HG03457 (cell line): Measurements from ENCODE around the gene VSNL1.

ENCODE experiments used
- ATAC-seq: cut with Tn5 transposase; IDR thresholded peaks from one replicate; pipeline ENCODE4 v1.9.1; 2021; ENCODE audit warnings: moderate number of reproducible peaks; ENCODE audit not compliant: unreplicated experiment

Gene VSNL1

DNA sequence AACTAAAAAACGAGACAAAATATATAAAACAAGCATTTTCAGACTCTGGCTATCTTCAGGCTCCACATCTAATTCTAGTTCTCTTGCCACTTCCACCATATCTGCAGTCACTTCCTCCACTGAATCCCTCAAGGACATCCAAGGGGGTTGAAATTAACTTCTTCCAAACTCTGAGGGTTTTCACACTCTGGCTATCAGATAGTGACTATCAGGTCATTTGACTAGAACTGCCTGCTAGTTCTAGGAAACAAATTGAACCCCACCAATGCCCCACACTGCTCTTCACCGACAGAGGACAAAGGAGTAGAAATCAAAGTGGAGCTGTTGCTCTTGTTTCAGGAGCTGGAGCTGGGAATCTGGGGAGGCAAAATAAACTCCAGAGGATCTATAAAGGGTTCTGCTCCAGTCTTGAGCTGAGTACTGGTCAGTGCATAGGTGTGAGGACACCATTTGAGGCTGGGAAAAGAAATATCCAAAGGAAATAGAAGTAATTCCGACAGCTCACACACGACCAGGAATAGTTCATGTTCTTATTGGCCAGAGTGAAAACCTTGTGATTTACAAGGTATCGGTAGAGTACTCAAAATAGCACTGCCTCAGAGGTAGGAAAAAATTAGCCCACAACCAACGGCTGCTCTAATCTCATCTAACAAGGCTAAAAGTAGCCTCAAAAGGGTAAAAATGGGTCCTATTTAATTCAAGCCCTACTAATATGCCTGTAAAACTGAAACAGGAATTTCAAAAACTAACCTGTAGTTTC is 141.8 kb downstream of the VSNL1 start:
- ATAC-seq = no peak

DNA sequence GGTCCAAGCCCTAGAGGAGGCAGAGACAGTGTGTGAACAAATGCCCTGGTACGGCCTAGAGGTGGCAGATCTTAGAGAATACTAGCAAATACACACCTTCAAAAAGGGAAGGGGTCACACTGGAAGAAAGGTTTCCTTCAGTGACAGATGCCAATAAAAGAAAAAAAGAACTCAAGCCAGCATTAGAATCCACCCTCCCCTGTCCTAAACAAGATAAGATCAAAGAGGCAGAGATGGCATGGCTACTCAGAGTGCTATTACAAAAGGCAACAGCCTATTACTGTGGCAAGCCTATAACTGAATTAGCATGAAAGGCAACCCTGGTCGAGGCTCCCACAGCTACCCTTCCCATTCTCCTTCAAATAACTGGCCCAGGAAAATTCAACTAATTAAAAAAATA is 143.5 kb downstream of the VSNL1 start:
- no peak for ATAC-seq

DNA sequence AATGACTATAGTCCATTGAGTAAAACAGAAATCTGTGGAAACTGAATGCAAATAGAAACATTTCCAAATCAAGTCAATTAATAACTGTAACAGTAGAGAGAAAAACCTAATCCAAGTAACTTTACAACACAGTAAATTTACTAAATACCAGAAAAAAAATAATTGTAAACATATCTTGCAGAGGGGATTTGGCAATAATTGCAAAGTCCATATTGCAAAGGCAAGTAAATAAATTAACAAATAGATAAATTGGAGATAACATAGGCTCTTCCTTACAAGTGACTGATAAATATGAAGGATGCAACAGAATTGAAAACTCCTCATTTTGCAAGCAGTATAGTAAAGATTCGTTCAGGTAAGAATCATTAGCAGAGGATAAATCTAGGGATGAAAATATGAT is 148.1 kb downstream of the VSNL1 start:
- no peak for ATAC-seq

DNA sequence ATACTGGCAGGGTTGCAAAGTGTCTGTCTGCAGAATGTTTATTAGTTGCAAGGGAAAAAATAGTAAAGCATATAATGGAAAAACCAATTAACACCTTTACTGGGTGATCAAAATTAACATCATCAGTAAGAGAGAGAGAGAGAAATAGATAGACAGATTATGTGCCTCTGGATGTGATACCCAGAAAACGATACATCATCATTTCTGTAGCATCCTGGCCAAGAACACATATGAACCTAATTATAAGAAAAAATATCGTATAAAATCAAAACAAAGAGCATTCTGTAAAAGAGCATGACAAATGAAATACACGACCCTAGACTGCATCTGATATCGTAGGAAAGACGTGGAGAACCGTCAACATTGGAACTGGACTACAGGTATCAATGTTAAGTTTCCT is 148.5 kb downstream of the VSNL1 start:
- ATAC-seq = no peak

DNA sequence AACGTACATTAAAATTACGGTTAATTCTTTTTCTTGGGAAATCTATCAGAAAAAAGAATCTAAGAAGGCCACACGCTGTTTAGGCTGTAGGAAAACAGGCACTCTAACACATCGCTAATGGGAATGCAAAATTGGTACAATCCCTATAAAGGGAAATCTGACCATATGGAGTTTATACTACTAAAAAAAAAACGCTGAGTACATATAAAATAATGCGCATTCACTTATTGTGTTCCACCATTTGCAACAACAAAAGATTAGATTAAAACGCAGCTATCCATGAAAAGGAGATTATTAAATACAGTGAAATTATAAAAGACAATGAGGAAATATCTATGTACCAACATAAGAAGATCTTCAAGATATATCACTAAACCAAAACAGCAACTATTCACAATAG is 150.3 kb downstream of the VSNL1 start:
- ATAC-seq = no peak
